PC-9 (cell line): ENCODE results near the gene CD226.

Experiments
- EZH2 ChIP-seq: fragments of 200-600 bp; sonication (generic); IDR thresholded peaks from 2 replicates; pipeline ENCODE4 v1.8.0; 2017; ENCODE audit warnings: antibody characterized with exemption, low read depth
- TF ChIP-seq, protein P1 (sequence below): fragments of 200-600 bp; sonication (generic); conservative IDR thresholded peaks from 2 replicates; pipeline ENCODE4 v1.6.1; 2017; ENCODE audit warnings: mixed run types, antibody characterized with exemption, mild to moderate bottlenecking, moderate library complexity

- TF ChIP-seq, protein P1, sequence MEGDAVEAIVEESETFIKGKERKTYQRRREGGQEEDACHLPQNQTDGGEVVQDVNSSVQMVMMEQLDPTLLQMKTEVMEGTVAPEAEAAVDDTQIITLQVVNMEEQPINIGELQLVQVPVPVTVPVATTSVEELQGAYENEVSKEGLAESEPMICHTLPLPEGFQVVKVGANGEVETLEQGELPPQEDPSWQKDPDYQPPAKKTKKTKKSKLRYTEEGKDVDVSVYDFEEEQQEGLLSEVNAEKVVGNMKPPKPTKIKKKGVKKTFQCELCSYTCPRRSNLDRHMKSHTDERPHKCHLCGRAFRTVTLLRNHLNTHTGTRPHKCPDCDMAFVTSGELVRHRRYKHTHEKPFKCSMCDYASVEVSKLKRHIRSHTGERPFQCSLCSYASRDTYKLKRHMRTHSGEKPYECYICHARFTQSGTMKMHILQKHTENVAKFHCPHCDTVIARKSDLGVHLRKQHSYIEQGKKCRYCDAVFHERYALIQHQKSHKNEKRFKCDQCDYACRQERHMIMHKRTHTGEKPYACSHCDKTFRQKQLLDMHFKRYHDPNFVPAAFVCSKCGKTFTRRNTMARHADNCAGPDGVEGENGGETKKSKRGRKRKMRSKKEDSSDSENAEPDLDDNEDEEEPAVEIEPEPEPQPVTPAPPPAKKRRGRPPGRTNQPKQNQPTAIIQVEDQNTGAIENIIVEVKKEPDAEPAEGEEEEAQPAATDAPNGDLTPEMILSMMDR = no peak
- no peak for TF ChIP-seq EZH2
Observed at GRCh38 chr18:69969491-69969890, 21.8 kb upstream of the CD226 start.
